Esophagus (tissue), 2 donors: ENCODE measurements around the gene HMGA1. TPM values are rescaled to one million over a fixed set of nuclear protein-coding genes. Genes with fewer than 3 reads are reported as not detected.

Experiments
- H3K27ac ChIP-seq, 2 donors: one replicate each; pipeline ENCODE4 v1.5.1; 2013; ENCODE audit warnings: low read depth in 2 of 2, mild to moderate bottlenecking in 2 of 2, inconsistent platforms in 1 of 2, low read length in 1 of 2, moderate library complexity in 1 of 2
- H3K27me3 ChIP-seq, 2 donors: one replicate each; pipeline ENCODE4 v1.6.1; 2013; ENCODE audit warnings: low read length in 2 of 2, control low read depth in 1 of 2, mild to moderate bottlenecking in 1 of 2; ENCODE audit not compliant: insufficient read depth in 2 of 2, control insufficient read depth in 1 of 2
- H3K36me3 ChIP-seq, 2 donors: one replicate each; pipeline ENCODE4 v1.6.1; 2013; ENCODE audit warnings: low read length in 1 of 2; ENCODE audit not compliant: control insufficient read depth in 2 of 2, insufficient read depth in 2 of 2
- H3K4me1 ChIP-seq, 2 donors: one replicate each; pipeline ENCODE4 v1.6.1; 2013; ENCODE audit warnings: low read length in 1 of 2; ENCODE audit not compliant: control insufficient read depth in 2 of 2, insufficient read depth in 2 of 2
- H3K4me3 ChIP-seq, 2 donors: one replicate each; pipeline ENCODE4 v1.5.1; 2013; ENCODE audit warnings: low read length in 2 of 2, mild to moderate bottlenecking in 2 of 2, low read depth in 1 of 2, moderate library complexity in 1 of 2
- H3K9me3 ChIP-seq, 2 donors: one replicate each; pipeline ENCODE4 v1.6.1; 2013; ENCODE audit warnings: mild to moderate bottlenecking in 2 of 2, low read depth in 1 of 2, low read length in 1 of 2, moderate library complexity in 1 of 2; ENCODE audit not compliant: control insufficient read depth in 2 of 2, insufficient read depth in 1 of 2
- WGBS, 2 donors: extraction: QIAGEN DNeasy Blood & Tissue Kit; methylation state at CpG; one replicate each; pipeline ENCODE4 v1.1.7; 2013; 5-methylcytosine and 5-hydroxymethylcytosine counted together
- polyA plus RNA-seq, 2 donors: library from polyadenylated mRNA; stranded (reverse); fragments of 200-250 nt; gene quantifications; one replicate each; pipeline ENCODE4 v1.2.3, GENCODE V29; 2013
- donor health status: healthy with polysubstance abuse.
- donor health status: Bipolar disorder and iron deficiency.

Gene HMGA1
- polyA plus RNA-seq, 2 donors, result 202 to 211 TPM

GRCh38 chr6:34231566-34232336 is 4.9 kb upstream of the HMGA1 start:
- Histone ChIP-seq H3K27me3 (no peaks in the 10 kb centered on the region), H3K4me3 (no peak overlapping the region), H3K9me3 (no peaks in the 10 kb centered on the region), H3K36me3 (no peaks in the 10 kb centered on the region), H3K27ac (no peak overlapping the region), H3K4me1 (peaks cover 0 to 19% of the 10 kb centered on the region in 2 donors)
- WGBS, 2 donors, result 92 to 96% methylated on average over 17 of the region's 17 CpGs

GRCh38 chr6:34232901-34233300 is 3.8 kb upstream of the HMGA1 start:
- 83 to 88% methylated on average over 5 of the region's 5 CpGs for WGBS, 2 donors
- Histone ChIP-seq H3K36me3 (no peaks in the 10 kb centered on the region), H3K4me3 (no peak overlapping the region), H3K27me3 (no peaks in the 10 kb centered on the region), H3K27ac (peak overlapping the region in 1 of 2 donors; percentile 38), H3K9me3 (no peaks in the 10 kb centered on the region), H3K4me1 (peaks cover under 1 to 12% of the 10 kb centered on the region in 2 donors)

- WGBS, 2 donors, result 85 to 93% methylated on average over 7 of the region's 7 CpGs
- no peaks in the 10 kb centered on the region for H3K36me3 ChIP-seq
Measured at GRCh38 chr6:34233867-34234266, 2.8 kb upstream of the HMGA1 start.

GRCh38 chr6:34234667-34235306 is 1.9 kb upstream of the HMGA1 start:
- H3K9me3 ChIP-seq, result no peaks in the 10 kb centered on the region
- H3K4me3 ChIP-seq, result no peak overlapping the region
- 78 to 81% methylated on average over 44 to 53 of the region's 53 CpGs for WGBS, 2 donors
- no peaks in the 10 kb centered on the region for H3K27me3 ChIP-seq
- H3K36me3 ChIP-seq, result no peaks in the 10 kb centered on the region
- peaks cover 2 to 8% of the 10 kb centered on the region in 2 donors for H3K4me1 ChIP-seq
- peak overlapping the region; percentile 96 to 98 for H3K27ac ChIP-seq

More at GRCh38 chr6:34233867-34234266, 2.8 kb upstream of the HMGA1 start:
- no peak overlapping the region for H3K4me3 ChIP-seq
- peaks cover 2 to 12% of the 10 kb centered on the region in 2 donors for H3K4me1 ChIP-seq
- no peaks in the 10 kb centered on the region for H3K27me3 ChIP-seq
- no peaks in the 10 kb centered on the region for H3K9me3 ChIP-seq
- H3K27ac ChIP-seq, result peak overlapping the region in 1 of 2 donors; percentile 43

- 9 to 13% methylated on average over 54 to 75 of the region's 75 CpGs for WGBS, 2 donors
- Histone ChIP-seq H3K27me3 (no peaks in the 10 kb centered on the region), H3K36me3 (no peaks in the 10 kb centered on the region), H3K4me3 (peak overlapping the region; percentile 59 to 81), H3K27ac (peak overlapping the region; percentile 96 to 98), H3K4me1 (peaks cover 2 to 7% of the 10 kb centered on the region in 2 donors), H3K9me3 (no peaks in the 10 kb centered on the region)
Measured at GRCh38 chr6:34235307-34236130, 1.2 kb upstream of the HMGA1 start.

- Histone ChIP-seq H3K4me1 (peaks cover 2 to 4% of the 10 kb centered on the region in 2 donors), H3K9me3 (no peaks in the 10 kb centered on the region), H3K36me3 (peaks cover 0 to 4% of the 10 kb centered on the region in 2 donors), H3K27me3 (no peaks in the 10 kb centered on the region), H3K4me3 (peak overlapping the region; percentile 59 to 81), H3K27ac (peak overlapping the region; percentile 96 to 98)
- 18 to 19% methylated on average over 13 of the region's 13 CpGs for WGBS, 2 donors
Measured at GRCh38 chr6:34236131-34236442, 586 bp upstream of the HMGA1 start.

GRCh38 chr6:34237316-34237721 is 646 bp downstream of the HMGA1 start:
- Histone ChIP-seq H3K9me3 (no peaks in the 10 kb centered on the region), H3K27ac (peak overlapping the region; percentile 96 to 98), H3K4me3 (peak overlapping the region; percentile 75 to 81), H3K36me3 (peaks cover 9 to 14% of the 10 kb centered on the region in 2 donors), H3K4me1 (peaks cover 2% of the 10 kb centered on the region in 2 donors), H3K27me3 (no peaks in the 10 kb centered on the region)
- 0 to 1% methylated on average over 11 to 77 of the region's 78 CpGs for WGBS, 2 donors

- Histone ChIP-seq H3K36me3 (peaks cover 9 to 21% of the 10 kb centered on the region in 2 donors), H3K27me3 (no peaks in the 10 kb centered on the region), H3K4me3 (peak overlapping the region; percentile 75 to 81), H3K9me3 (no peaks in the 10 kb centered on the region), H3K4me1 (peaks cover 2% of the 10 kb centered on the region in 2 donors), H3K27ac (peak overlapping the region; percentile 96 to 98)
- WGBS, 2 donors, result 4 to 7% methylated on average over 44 to 64 of the region's 64 CpGs
Measured at GRCh38 chr6:34237722-34238584, 1.3 kb downstream of the HMGA1 start.
